OCI-LY3 (cell line): Measurements from ENCODE around the gene LRRC37B.

ENCODE experiments used
- CTCF ChIP-seq: fragments of 200-600, 300-600 bp; sonication (generic); IDR thresholded peaks from 2 replicates; pipeline ENCODE4 v1.5.1; 2014; ENCODE audit warnings: antibody characterized with exemption, low read length, low read depth
- EZH2phosphoT487 ChIP-seq: fragments of 200-600 bp; shearing (Covaris generic); IDR thresholded peaks from 2 replicates; pipeline ENCODE4 v1.6.1; 2018; ENCODE audit warnings: antibody characterized with exemption, mixed run types, low read depth

- TF ChIP-seq CTCF: no peak
- no peak for TF ChIP-seq EZH2phosphoT487
These were observed 93.9 kb downstream of the LRRC37B start for GRCh38 chr17:32100971-32101631.
